UCSD-AML1 (cell line): ENCODE data around the gene GPNMB.
"Not testable (repeated sequence)": the region's sequence is repeated elsewhere in the genome, so short reads cannot be mapped to it uniquely, and the experiment has no call there.

Source experiments
- DNase-seq: peaks from one replicate; lab custom pipeline; 2025; ENCODE audit not compliant: unreplicated experiment; lab: John Stamatoyannopoulos, UW

Gene GPNMB

DNA sequence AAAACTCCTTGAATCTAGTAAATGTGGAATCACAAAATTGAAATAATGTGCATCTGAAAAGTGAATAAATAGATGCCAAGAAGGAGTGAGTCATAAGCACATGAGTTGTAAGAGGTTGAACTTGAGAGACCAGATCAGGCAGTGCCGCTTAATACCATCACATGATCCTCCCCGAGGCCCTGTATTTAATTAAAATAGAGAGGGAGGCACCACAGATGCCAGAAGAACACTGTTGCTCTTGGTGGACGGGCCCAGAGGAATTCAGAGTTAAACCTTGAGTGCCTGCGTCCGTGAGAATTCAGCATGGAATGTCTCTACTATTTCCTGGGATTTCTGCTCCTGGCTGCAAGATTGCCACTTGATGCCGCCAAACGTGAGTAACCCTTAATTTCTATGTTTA is at the start of gene GPNMB:
Gene GPNMB, plus strand, starts transcription at position 221 of the 400 bp plus-strand sequence. Its CDS starts 83 bp downstream, at position 304.
- no peak for DNase-seq

DNA sequence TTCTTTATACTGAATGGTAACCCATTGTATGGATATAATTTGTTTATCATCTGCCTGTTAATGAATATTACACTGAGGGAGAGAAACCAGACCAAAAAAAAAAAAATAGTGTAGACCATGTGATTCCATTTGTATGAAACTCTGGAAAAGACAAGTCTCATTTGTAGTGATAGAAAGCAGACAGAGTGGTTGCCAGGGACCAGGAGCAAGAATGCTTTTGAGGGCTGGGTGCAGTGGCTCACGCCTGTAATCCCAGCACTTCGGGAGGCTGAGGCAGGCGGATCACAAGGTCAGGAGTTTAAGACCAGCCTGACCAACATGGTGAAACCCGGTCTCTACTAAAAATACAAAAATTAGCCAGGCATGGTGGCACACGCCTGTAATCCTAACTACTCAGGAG is 48.8 kb upstream of the GPNMB start:
- not testable (repeated sequence) for DNase-seq

DNA sequence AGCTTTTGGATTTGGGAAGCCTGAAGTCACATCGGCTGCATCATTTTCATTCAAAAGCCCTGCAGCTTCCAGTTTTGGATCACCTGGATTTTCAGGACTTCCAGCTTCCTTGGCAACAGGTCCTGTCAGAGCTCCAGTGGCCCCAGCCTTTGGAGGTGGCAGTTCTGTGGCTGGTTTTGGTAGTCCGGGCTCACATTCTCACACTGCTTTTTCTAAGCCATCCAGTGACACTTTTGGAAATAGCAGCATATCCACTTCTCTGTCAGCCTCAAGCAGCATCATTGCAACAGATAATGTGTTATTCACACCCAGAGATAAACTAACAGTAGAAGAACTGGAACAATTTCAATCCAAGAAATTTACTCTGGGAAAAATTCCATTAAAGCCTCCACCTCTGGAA is 46.2 kb upstream of the GPNMB start:
- DNase-seq = no peak

DNA sequence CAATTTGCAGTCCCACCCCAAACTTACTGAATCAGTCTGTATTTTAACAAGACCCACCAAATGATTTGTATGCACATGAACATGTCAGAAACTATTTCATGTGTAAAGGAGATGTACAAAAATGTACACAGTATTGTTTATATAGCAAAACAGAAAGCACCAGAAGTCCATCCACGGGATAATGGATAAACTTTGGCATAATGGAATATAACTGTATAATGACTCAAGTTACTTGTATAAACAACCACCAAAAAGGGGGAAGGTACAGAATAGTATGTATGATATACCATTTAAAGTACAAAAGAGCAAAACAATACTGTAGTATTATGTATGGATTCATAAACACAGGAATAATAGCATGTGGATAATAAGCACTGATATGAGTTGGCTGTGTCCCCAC is 42.3 kb upstream of the GPNMB start:
- no peak for DNase-seq

DNA sequence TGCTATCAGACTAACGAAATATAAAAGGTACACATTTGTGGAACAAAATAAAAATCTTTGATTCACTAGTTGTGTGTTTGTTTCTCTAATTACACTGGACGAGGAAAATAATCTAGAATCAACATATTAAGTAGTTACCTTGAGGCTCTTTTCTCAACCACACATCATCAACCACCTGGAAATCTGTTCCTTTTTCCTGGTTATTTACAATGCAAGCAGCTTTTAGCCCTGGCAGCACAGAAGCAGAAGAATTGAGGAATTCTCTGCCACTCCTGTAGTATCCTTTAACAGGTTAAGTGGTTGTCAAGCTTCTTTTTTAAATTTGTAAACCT is 41.0 kb upstream of the GPNMB start:
- no peak for DNase-seq

GRCh38 chr7:23205909-23206767 is 40.4 kb upstream of the GPNMB start:
- DNase-seq = no peak

DNA sequence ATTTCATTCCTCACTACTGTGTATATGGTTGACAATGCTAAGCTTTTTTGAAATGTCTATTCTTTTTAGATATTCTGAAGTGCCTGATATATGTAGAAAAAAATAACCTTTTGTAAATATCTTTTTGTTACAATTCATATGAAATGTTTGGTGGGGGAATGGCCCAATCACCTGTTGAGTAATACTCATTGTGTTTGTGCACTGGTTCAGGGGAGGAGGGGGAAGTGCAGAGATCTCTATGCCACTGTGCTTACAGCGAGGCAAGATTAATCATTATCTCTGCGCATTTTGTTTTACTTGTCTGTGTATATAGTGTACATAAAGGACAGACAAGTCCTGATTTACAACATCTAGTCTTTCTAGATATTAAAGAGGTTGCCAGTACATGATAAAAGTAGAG is 39.6 kb upstream of the GPNMB start:
- no peak for DNase-seq

DNA sequence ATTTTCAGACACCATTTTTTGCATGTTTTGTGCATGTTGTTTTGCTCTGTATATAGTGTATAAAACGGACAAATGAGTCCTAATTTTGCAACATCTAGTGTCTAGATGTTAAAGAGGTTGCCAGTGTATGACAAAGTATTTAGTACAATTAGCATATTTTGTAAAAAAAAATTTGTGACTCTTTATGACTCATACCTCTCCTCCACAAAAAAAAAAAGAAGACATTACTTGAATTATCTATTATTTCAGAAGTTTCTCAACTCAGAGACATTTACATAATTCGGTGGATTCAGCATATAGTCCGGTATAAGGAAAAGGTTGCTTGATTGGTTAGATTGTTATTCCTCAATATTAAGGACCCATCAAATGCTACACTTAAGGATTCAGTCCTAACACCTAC is 38.7 kb upstream of the GPNMB start:
- no peak for DNase-seq

DNA sequence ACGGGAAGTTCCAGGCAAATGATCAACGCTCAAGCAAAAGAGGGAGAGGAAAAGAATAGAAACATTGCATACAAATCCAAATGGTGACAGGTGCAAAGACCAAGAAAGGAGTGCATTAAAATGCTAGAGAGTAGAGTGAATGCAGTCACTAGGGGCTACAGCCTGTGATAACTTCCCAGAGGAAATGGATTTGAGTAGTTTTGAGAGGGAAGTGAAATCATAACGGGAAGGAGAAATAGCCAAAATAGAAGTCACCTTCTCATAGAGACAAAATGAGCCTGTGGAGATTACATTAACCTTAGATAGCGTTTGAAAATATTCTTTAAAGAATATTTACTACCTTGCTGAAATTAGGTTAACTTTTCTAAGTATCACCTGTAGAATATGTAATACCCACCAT is 38.3 kb upstream of the GPNMB start:
- DNase-seq = no peak

DNA sequence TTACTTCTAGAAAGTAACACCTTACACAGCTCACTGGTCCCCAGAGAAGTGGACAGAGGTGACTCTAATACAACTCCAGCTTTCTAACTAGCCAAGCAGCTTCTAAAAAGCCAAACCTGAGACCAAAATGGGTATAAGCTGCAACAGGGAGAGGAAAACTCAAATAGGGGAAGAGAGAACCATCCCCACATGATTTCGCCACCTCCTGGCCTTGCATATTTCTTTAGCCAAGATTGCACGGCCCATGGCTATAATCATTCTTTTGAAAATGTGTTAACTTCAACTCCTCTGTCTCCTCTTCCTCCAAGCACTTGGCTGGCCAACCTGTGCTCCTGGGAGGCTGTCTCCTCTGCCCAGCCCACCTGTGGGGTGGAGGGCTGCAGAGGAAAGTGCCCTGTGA is 36.1 kb upstream of the GPNMB start:
- DNase-seq = no peak

GRCh38 chr7:23211589-23211988 is 35.0 kb upstream of the GPNMB start:
- DNase-seq = no peak

DNA sequence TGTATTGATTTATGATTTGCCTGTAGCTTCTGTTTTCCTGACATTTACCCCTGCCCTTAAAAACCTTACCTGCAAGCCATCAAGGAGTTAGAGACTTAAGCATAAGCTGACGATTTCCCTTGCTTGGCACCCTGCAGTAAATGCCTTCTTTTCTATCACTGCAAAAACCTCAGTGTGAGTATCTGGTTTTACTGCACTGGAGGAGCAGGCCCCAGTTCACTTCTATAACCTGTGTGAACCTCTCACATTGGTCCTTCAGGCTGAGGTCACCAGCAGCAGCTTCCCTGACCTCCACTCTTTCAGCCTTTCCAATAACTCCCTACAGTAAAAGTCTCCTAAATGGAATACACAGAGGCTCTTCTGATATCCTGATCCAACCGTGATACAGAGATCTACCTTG is 34.2 kb upstream of the GPNMB start:
- no peak for DNase-seq

GRCh38 chr7:23212841-23213240 is 33.7 kb upstream of the GPNMB start:
- DNase-seq = no peak

DNA sequence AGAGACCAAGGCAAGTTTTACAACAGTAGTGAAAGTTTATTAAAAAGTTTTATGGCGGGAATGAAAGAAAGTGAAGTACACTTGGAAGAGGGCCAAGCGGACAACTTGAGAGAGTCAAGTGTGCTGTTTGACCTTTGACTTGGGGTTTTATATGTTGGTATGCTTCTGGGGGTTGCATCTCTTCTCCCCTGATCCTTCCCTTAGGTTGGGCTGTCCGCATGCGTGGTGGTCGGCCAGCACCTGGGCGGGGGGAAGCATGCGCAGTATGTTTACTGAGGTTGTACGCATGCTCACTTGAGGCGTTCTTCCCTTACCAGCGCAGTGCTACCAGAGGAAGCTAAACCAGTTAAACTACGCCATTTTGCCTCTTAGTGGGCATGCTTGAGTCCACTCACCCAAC is 32.8 kb upstream of the GPNMB start:
- no peak for DNase-seq

DNA sequence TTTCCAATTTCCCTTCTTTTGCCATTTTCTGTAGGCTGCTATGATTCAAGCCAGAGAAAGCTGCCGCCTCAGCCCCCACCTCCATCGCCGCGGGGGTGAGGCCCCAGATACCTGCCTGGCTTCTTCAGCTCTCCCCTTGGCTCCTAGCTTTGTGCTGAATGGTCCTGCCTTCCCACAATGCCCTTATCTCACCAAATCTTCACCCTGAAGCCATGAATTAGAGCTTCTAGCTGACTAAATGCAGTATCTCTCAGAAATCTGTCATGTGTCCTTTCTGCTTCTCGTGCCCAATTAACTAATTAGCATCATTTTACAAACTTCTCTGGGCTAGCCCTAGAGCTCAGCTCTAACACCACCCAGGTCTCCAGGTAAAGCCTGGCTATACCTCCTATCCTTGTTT is 32.2 kb upstream of the GPNMB start:
- no peak for DNase-seq

- DNase-seq = no peak
Observed at GRCh38 chr7:23214938-23215337, 31.6 kb upstream of the GPNMB start.

- no peak for DNase-seq
Observed at GRCh38 chr7:23216021-23216420, 30.6 kb upstream of the GPNMB start.

DNA sequence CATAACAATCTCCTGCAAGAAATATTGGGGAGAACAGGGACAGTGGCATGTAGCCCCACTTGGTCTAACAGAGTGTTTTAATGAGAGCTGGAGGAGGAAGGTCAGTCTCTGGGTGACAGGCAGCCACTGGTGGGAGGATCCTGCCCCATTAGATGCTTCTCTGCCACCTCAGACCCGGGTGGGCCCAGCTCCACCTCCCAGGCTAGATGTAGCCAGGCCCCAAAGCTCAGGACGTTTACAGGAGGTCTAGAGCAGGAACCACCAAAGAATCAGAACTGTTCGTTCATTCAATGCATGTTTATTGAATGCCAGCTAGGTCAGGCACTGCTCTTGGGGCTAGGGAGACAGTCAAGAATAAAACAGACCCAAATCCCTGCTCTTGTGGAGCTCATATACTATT is 28.4 kb upstream of the GPNMB start:
- DNase-seq = no peak

GRCh38 chr7:23220690-23221305 is 25.8 kb upstream of the GPNMB start:
- DNase-seq = no peak

DNA sequence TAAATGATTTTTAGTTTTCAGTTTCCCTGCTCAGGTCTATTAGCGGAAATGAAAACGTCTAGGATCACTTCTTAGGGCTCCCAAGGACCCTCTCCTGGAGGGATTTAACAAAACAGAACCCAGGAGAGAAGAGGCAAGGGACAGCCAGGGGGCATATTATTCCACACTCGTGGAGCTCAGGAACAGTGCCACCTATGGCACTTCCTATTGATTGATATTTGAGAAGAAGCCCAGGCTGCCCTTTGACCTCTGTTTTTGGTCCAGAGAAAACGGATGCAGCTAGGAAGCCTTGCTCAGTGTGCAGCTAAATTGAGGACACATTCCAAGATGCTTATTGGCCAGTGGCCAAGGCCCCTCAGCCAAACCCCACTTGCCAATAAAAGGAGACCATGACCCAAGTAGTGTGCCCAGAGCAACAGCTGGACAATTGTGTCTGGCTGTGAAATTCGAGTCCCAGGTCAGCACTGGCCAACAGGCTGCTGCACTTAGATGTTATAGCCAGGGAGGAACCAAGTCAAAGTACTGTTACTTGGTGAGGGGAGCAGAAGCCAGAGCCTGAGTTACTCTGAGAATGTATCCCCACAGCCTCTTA is 24.0 kb upstream of the GPNMB start:
- no peak for DNase-seq

DNA sequence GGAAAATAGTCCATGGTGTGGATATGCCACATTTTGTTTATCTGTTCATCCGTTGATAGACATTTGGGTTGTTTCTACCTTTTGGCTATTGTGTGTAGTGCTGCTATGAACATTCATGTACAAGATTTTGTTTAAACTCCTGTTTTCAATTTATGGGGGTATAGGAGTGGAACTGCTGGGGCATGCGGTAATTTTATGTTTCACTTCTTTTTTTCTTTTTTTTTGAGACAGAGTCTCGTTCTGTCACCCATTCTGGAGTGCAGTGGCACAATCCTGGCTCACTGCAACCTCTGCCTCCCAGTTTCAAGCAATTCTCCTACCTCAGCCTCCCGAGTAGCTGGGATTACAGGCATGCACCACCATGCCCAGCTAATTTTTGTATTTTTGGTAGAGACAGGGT is 22.2 kb upstream of the GPNMB start:
- not testable (repeated sequence) for DNase-seq

- no peak for DNase-seq
Observed at GRCh38 chr7:23226844-23227450, 19.6 kb upstream of the GPNMB start.
